Adipose tissue (tissue), 3 donors: ENCODE measurements around the gene F2RL1. TPM values are rescaled to one million over a fixed set of nuclear protein-coding genes. Genes with fewer than 3 reads are reported as not detected.
"Not testable (repeated sequence)": the region's sequence is repeated elsewhere in the genome, so short reads cannot be mapped to it uniquely, and the experiment has no call there.

Experiments used
- H3K27ac ChIP-seq: one replicate; pipeline ENCODE4 v1.5.1; 2013; ENCODE audit warnings: low read depth, low read length
- WGBS, 3 donors: extraction: QIAGEN DNeasy Blood & Tissue Kit; methylation state at CpG; one replicate each; pipeline ENCODE4 v1.1.7; 2013; 5-methylcytosine and 5-hydroxymethylcytosine counted together
- polyA plus RNA-seq, 3 donors: library from polyadenylated mRNA; stranded (reverse); fragments of 200-250 nt; gene quantifications; one replicate each; pipeline ENCODE4 v1.2.3, GENCODE V29; 2013
- donor health status: healthy with polysubstance abuse.
- donor health status: Bipolar disorder and iron deficiency.
- donor health status: healthy.

F2RL1 gene, protein sequence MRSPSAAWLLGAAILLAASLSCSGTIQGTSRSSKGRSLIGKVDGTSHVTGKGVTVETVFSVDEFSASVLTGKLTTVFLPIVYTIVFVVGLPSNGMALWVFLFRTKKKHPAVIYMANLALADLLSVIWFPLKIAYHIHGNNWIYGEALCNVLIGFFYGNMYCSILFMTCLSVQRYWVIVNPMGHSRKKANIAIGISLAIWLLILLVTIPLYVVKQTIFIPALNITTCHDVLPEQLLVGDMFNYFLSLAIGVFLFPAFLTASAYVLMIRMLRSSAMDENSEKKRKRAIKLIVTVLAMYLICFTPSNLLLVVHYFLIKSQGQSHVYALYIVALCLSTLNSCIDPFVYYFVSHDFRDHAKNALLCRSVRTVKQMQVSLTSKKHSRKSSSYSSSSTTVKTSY
- 10 to 100 TPM in 1 of 3 donors, 1 to 10 TPM in 1, under 1 TPM in 1; 0.45 to 10.4 (median 2.7) TPM for polyA plus RNA-seq

DNA sequence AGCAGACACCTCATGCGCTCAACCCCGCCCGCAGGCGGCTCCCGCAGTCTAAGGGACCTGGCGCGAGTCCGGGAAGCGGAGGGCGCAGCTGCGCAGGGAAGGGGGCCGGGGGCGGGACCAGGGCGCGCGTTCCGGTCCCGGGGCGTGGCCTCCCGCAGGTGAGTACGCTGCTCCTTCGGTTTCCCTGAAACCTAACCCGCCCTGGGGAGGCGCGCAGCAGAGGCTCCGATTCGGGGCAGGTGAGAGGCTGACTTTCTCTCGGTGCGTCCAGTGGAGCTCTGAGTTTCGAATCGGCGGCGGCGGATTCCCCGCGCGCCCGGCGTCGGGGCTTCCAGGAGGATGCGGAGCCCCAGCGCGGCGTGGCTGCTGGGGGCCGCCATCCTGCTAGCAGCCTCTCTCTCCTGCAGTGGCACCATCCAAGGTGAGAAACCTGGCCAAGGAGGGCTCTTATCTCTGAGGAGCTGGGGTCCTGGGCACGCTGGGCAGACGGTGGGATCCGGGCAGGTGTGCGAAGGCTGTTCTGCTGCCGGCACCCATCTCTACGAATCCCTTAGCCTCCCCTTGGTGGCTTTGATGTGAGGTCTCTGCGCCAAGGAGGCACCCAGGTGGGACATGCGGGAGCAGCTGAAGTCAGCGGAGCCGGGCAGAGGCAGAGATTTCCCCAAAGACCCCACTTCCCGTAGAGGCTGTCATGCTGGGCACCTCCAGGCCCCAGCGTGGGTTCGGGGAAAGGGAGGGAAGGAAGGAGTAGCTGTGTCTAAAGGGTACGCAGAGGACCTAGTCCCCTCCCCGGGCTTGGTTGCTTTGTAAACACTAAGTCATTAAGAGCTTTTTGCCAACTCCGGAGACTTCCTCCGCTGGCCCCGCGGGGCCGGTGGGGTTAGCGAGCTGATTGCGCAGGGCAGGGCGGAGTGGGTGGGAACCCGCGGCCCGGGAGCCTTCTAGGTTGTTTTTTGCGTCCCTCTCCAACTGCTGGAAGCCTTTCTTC is at the start of gene F2RL1:
TSS of gene F2RL1 (plus strand) at position 187 of the 988 bp plus-strand sequence. CDS start at position 340, 153 bp downstream.
- no peak within 1 kb of the TSS for H3K27ac ChIP-seq
- 1 to 2% (median 1%) methylated on average over 70 to 72 of the region's 72 CpGs for WGBS, 3 donors

DNA sequence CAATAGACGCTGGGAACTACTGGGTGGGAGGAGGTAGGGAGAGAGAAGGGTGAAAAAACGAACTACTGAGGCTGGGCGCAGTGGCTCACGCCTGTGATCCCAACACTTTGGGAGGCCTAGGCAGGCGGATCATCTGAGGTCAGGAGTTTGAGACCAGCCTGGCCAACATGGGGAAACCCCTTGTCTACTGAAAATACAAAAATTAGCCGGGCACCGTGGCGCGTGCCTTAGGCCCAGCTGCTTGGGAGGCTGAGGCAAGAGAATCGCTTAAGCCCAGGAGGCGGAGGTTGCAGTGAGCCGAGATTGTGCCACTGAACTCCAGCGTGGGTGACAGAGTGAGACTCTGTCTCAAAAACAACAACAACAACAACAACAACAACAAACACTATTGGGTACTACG is 47.8 kb upstream of the F2RL1 start:
- not testable (repeated sequence) for H3K27ac ChIP-seq
- WGBS, 3 donors = 90 to 97% (median 95%) methylated on average over 14 of the region's 14 CpGs

DNA sequence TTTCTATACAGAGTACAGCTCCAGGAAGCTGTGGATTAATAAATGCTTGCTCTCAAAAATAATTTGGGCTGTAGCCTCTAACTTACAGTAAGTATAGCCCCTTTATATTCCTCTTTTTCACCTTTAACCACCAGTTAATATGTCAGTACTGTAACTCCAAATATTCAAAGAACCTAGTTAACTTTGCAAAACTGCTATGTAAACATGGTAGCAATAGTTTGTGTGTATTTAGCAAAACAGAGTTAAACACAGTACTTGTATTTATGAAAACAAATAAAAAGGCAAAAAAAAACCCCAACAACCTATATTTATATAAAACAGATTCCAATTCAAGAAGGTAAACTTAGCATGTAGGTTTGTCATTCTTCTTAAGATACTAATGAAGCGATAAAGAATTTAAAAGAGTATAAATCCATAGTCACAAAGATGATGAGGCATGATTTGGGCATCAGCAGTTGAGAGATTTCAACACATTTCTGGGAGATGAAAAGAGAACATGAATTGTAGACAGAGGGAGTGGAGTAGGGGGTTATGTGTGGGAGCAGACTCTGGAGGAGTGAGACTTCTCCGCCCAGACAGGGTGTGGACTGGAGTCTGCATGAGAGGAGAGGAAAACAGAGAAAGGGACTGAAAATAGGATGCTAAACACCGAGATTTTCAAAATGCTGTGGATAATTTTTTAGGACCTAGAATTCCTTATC is 47.0 kb upstream of the F2RL1 start:
- WGBS, 3 donors = 54 to 55% (median 54%) methylated on average over 3 of the region's 3 CpGs
- H3K27ac ChIP-seq = peak overlapping the region; percentile 9

DNA sequence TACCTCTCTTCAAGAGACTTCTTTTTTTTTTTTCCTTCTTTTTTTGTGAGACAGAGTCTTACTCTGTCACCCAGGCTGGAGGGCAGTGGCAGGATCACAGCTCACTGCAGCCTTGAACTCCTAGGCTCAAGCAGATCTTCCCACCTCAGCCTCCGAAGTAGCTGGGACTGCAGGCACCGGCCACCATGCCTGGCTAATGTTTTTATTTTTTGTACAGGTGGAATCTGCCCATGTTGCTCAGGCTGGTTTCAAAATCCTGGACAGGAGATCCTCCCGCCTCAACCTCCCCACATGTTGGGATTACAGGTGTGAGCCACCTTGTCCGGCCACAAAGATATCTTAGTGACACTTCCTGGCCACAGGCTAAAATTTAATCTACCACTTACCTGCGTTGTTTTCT is 42.9 kb upstream of the F2RL1 start:
- WGBS, 3 donors = 72 to 94% (median 80%) methylated on average over 5 of the region's 5 CpGs
- H3K27ac ChIP-seq = no peak overlapping the region

DNA sequence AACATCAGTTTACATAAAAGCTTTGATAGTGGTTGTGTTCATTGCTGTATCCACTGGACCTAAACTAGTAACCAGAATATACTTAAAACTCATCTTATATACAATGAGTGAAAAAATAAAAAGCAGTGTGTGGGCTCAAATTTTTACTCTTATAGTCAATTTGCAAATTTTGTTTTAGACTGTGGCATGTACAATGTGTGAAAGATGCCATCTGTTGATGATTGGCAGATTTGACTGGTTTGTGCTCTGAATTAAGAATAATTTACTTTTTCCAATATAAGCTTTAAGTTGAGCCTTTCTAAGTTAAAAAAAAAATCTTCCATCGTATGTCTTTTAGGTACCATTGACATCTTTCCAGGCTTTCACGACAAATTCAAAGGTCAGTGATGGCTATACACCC is 42.4 kb upstream of the F2RL1 start:
- H3K27ac ChIP-seq = no peak overlapping the region
- 82 to 90% (median 86%) methylated on average over 2 of the region's 2 CpGs for WGBS, 3 donors

DNA sequence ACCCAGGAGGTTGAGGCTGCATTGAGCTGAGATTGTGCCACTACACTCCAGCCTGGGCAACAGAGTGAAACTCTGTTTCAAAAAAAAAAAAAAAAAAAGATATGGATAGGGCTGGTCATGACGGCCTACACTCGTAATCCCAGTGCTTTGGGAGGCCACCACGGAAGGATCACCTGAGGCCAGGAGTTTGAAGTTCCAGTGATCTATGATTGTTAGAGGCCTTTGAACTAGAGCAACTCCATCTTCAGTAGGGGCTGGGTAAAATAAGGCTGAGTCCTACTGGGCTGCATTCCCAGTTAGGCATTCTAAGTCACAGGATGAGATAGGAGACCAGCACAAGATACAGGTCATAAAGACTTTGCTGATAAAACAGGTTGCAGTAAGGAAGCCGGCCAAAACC is 38.2 kb upstream of the F2RL1 start:
- WGBS, 3 donors = 92 to 100% (median 96%) methylated on average over 4 of the region's 4 CpGs
- H3K27ac ChIP-seq = not testable (repeated sequence)

DNA sequence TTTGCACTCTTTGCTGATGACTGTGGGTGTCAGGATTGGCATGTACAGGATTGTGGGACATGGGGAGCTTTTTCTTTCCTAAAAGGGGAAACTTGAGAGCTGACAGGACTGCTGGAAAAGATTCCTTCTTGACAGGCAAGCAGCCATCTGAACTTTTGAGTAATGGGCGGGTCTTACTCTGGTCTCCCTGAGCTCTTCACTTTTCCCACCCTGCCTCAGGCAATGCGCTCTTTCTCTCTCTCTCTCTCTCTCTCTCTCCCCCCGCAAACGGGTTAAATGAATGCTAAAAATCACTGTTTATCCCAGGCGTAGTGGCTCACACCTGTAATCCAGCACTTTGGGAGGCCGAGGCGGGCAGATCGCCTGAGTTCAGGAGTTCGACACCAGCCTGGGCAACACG is 37.1 kb upstream of the F2RL1 start:
- WGBS, 3 donors = 79 to 95% (median 92%) methylated on average over 10 of the region's 10 CpGs
- no peak overlapping the region for H3K27ac ChIP-seq

DNA sequence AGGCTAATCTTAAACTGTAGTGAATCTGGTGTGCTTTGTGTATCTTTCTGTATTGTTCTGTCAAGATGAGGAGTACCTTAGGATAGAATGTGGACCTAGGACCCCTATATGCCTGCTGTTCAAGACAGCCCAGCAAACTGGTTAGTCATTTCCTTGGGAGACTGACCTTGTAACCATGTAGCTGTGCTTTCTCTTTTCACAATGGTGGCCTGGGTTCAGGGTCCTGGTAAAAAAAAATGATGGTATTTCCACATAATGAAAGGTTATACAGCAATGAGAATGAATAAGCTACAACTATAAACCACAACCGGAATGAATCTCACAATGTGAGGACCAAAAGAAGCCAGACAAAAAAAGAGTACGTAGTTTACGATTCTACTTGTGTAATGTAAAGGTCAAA is 36.4 kb upstream of the F2RL1 start:
- whole genome bisulfite sequencing, 3 donors = 91 to 93% (median 91%) methylated on average over 3 of the region's 3 CpGs
- no peak overlapping the region for H3K27ac ChIP-seq

DNA sequence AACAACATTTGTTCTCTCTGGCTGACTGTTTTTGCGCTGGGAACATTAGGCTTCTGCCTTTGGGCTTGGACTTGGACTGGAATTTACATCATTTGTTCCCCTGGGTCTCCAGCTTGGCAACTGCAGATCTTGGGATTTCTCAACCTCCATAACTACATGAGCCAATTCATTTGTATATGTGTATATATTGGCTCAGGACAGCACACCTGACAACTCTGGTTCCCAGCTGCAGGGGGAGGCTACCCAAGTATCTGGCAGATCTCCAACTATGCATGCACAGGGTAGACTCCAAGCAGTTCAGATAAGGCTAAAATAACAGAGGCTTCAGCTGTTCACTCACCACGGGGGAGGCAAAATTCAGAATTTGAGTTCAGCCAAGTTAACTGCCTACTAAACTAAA is 31.6 kb upstream of the F2RL1 start:
- 25 to 46% (median 33%) methylated on average over 2 of the region's 2 CpGs for WGBS, 3 donors
- no peak overlapping the region for H3K27ac ChIP-seq

DNA sequence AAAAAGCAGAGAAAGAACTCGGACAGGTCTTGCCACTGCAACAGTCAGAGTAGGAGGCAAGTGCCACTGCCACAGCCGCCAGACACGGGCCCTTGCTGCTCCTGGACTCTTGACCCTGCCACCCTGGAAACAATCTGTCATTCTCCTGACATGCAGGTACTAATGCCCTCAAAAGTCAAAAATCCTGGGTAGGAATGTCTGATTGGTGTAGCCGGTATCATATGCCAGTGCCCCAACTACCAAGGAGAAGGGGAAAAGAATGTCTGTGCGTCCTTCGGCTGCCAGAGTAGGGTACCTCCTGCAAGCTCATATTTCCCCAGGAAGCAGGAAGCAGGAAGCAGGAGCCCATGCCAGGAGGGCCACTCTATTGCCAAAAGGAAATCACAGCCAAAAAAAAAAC is 30.5 kb upstream of the F2RL1 start:
- no peak overlapping the region for H3K27ac ChIP-seq
- WGBS, 3 donors = 57 to 71% (median 59%) methylated on average over 6 of the region's 6 CpGs

DNA sequence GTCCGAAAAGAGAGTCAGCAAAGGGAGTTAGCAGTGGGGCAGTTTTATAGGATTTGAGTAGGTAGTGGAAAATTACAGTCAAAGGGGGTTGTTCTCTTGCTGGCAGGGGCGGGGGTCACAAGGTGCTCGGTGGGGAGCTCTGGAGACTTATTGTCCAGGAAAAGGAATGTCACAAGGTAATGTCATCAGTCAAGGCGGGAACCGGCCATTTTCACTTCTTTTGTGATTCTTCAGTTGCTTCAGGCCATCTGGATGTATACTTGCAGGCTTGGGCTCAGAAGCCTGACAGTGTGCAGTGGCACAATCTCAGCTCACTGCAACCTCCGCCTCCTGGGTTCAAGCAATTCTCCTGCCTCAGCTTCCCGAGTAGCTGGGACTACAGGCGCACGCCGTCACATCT is 29.6 kb upstream of the F2RL1 start:
- WGBS, 3 donors = 87 to 95% (median 94%) methylated on average over 10 of the region's 10 CpGs
- not testable (repeated sequence) for H3K27ac ChIP-seq

DNA sequence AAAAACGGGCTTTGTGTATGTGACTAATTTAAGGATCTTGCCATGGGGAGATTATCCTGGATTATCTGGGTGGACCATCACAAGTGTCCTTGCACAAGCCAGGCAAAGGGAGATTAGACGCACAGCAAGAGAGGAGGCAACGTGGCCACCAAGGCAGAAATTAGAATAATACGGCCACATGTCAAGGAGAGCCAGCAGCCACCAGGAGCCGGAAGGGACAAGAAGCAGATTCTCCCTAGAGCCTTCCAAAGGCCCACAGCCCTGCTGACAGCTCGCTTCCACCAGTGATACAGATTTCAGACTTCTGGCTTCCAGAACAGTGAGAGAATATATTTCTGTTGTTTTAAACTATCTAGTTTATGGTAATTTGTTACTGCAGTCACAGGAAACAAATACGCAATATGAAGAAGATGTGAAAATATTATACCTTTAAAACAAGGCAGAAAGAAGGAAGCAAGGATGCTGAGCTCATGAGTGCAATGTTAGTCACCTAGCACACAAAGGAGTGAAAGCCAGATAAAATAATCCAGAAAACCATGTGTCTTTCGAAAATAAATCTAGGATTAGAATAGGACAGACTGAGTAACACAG is 28.7 kb upstream of the F2RL1 start:
- WGBS, 3 donors = 79 to 86% (median 83%) methylated on average over 8 of the region's 8 CpGs
- no peak overlapping the region for H3K27ac ChIP-seq

DNA sequence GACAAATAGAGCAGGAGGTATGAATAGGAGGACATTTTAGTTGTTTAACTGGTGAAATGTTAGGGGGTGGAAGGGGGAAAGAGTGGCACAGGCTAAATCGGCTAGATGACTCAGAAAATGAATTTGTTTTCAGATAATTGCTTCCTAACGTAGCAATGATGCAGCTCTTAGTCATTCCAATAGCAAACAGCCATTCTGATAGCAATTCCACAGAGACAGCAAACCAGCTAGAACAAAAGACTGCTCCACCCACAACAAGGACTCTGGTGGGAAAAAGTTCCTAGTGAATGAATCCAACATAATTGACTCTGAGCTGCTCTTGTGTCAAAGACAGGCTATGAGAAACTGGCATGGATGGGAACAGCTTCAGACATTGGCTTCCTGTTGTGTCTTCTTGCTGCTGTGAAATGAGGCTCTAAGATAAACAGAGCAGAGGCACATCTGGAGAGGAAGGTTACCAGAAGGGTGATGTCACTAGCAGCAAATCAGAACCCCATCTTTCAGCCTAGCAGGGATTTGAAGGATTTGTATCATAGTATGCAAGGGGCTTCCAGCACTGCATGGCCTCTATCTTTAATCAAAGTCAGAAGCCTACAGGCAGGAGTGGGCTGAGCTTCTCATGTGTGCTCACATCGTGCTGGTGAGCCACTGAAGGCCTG is 28.1 kb upstream of the F2RL1 start:
- WGBS, 3 donors = 15 to 37% (median 35%) methylated on average over 3 of the region's 3 CpGs

DNA sequence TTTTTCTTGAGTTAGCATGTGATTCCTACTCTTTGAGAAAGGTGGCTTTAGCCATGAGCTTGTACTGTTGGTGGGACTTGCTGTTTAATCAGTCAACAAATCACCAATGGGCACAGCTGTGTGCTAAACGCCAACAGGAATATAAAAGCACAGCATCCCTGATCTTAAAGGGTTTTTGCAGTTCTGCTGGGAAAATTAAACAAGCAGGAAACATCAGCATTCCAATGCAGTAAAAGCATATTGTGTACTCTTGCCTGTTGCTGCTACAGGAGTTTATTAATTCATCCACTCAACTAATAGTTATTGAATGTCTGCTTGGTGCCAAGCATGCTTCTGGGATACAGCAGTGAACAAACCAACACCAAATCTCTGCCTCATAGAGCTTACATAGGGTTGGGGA is 27.4 kb upstream of the F2RL1 start:
- 64 to 94% (median 84%) methylated on average over 1 of the region's 1 CpG for WGBS, 3 donors

More for the DNA sequence above, 28.1 kb upstream of the F2RL1 start:
- no peak overlapping the region for H3K27ac ChIP-seq

DNA sequence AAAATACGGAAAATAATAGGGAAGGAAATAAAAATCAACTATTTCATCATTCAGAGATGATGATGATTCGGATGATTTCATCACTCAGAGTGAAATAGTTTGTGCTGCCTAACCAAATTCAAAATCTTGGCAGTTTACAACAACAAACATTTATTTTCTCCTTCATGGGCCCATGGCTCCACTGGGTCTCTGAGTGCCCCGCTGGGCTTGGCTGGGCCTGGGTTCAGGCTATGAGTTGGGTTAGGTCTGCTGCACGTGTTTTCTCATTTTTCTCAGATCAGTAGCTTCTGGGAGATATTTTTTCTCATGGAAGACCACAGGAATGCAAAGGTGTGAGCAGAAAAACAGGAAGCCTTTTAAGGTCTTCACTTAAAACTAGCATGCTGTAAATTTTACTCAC is 24.0 kb upstream of the F2RL1 start:
- whole genome bisulfite sequencing, 3 donors = 56 to 76% (median 59%) methylated on average over 4 of the region's 4 CpGs
- H3K27ac ChIP-seq = no peak overlapping the region

More for the DNA sequence above, 27.4 kb upstream of the F2RL1 start:
- H3K27ac ChIP-seq = no peak overlapping the region

DNA sequence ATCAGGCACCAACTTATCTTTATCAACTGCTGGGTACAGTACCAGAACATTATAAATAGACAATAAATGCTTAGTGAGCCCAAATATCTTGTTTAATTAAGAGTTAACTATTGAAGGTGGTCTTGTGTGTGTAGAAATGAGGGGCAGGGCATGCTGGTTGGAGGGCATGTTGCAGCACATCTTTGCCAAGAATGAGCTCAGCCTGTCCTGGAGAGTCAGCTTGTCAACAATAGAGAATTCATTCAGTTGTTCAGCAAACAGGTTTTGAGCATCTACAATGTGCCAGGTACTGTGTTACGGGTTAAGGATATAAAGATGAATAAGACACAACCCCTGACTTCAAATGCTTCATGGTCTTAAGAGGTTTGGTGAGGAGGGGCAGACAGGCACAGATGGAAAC is 19.2 kb upstream of the F2RL1 start:
- WGBS, 3 donors = 91 to 95% (median 94%) methylated on average over 1 of the region's 1 CpG
- H3K27ac ChIP-seq = no peak overlapping the region

DNA sequence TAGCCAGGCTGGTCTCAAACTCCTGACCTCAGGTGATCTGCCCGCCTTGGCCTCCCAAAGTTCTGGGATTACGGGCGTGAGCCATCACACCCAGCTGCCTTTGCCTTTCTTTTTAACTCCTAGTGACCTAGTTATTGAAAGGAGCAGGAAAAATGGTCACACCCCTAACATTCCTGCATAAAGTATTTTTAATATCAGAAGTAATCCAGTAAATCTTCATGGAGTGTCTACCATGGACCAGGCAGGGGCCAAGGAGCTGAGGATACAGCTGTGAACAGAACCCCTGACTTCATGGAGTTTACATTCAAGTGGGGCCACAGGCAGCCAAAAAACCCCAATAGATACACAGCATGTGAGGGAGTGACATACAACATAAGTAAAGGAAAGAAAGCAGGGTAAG is 18.3 kb upstream of the F2RL1 start:
- H3K27ac ChIP-seq = no peak overlapping the region
- WGBS, 3 donors = 85 to 94% (median 94%) methylated on average over 3 of the region's 3 CpGs
